ENCODE data around the gene C4B. TPM values are rescaled to one million over a fixed set of nuclear protein-coding genes. Genes with fewer than 3 reads are reported as not detected.

Gene C4B
- total RNA-seq, 1 experiment from 2014 or later = 3.7 TPM

- TF ChIP-seq ZNF671 (CRISPR knock-in tag; IDR thresholded peaks at IDR 0.05) (no peak), TEAD4 (CRISPR knock-in tag; IDR thresholded peaks at IDR 0.05) (no peak), ZNF416 (CRISPR knock-in tag; IDR thresholded peaks at IDR 0.05) (no peak), CREB1 (CRISPR knock-in tag; IDR thresholded peaks at IDR 0.05) (no peak), ATF3 (CRISPR knock-in tag; conservative IDR thresholded peaks at IDR 0.05) (no peak), ZNF232 (CRISPR knock-in tag; IDR thresholded peaks at IDR 0.05) (no peak), NFYB (CRISPR knock-in tag; conservative IDR thresholded peaks at IDR 0.05; ENCODE audit: low read depth) (no peak), JAZF1 (CRISPR knock-in tag; IDR thresholded peaks at IDR 0.05) (no peak), ATF6 (CRISPR knock-in tag; IDR thresholded peaks at IDR 0.05) (no peak)
Measured at GRCh38 chr6:31968326-31968725, 46.3 kb upstream of the C4B start (continued).

- peaks cover 12% of the 10 kb centered on the region for H3K4me1 Mint-ChIP-seq
- H3K9me3 Mint-ChIP-seq = no peaks in the 10 kb centered on the region
- ChIA-PET POLR2A (no interaction called here), CTCF (interaction anchor here (1.0 to 1.2 kb wide), 2 partner anchors 10 to 17 kb away, joined by 3 read pairs; partner anchors contain the start of genes NELFE and SKIC2)
- peaks cover 42% of the 10 kb centered on the region for H3K36me3 Mint-ChIP-seq
- H3K27ac Mint-ChIP-seq = no peak overlapping the region
- no peak for ATAC-seq
- DNase-seq (ENCODE audit: low spot score) = no peak
- no peaks in the 10 kb centered on the region for H3K27me3 Mint-ChIP-seq (ENCODE audit: low read depth)
- H3K4me3 Mint-ChIP-seq = no peak overlapping the region
- TF ChIP-seq GRHL2 (CRISPR knock-in tag; IDR thresholded peaks at IDR 0.05; ENCODE audit: insufficient replicate concordance, severe bottlenecking) (no peak), ZNF281 (CRISPR knock-in tag; IDR thresholded peaks at IDR 0.05) (no peak), AFF4 (CRISPR knock-in tag; IDR thresholded peaks at IDR 0.05; ENCODE audit: borderline replicate concordance) (no peak), RORB (CRISPR knock-in tag; IDR thresholded peaks at IDR 0.05) (no peak), PRDM15 (CRISPR knock-in tag; IDR thresholded peaks at IDR 0.05) (no peak), STAT6 (CRISPR knock-in tag; conservative IDR thresholded peaks at IDR 0.05; ENCODE audit: low read depth) (no peak), ESRRA (CRISPR knock-in tag; IDR thresholded peaks at IDR 0.05; ENCODE audit: borderline replicate concordance) (no peak), CDX4 (CRISPR knock-in tag; IDR thresholded peaks at IDR 0.05; ENCODE audit: borderline replicate concordance) (no peak), NR2C2 (CRISPR knock-in tag; IDR thresholded peaks at IDR 0.05) (no peak)
Measured at GRCh38 chr6:31968791-31969711, 45.5 kb upstream of the C4B start.

Data from WTC11 (cell line).